IMR-90 (cell line): ENCODE measurements around the gene CCN5. TPM values are rescaled to one million over a fixed set of nuclear protein-coding genes. Genes with fewer than 3 reads are reported as not detected.

Source experiments
- ATAC-seq: fragments of 200-7000 bp; cut with Tn5 transposase; 2 replicates; pipeline ENCODE4 v1.9.1; 2020; ENCODE audit warnings: low read depth, mild to moderate bottlenecking, moderate library complexity
- BruUV-seq: library from RNA; stranded (reverse); fragments of 400-500 nt; replicated peaks from 2 replicates; lab custom pipeline; 2021; lab: Mats Ljungman, UMichigan
- CTCF ChIA-PET: fragments of 300-600 bp; formaldehyde crosslinking; extraction: SDS; loops from one replicate; lab custom pipeline; 2021; ENCODE audit warnings: antibody characterized with exemption; lab: Yijun Ruan, JAX
- POLR2A ChIA-PET: fragments of 300-600 bp; sonication (Branson Sonifier 250); formaldehyde crosslinking; loops from one replicate; lab custom pipeline; 2022; ENCODE audit warnings: antibody characterized with exemption; ENCODE audit not compliant: unreplicated experiment; lab: Charles Lee
- DNase-seq: peaks from one replicate; pipeline ENCODE4 v3.0.0; 2013
- H2AFZ ChIP-seq: replicated peaks from 2 replicates; pipeline ENCODE3; 2013; ENCODE audit warnings: low read length, mild to moderate bottlenecking; ENCODE audit not compliant: poor library complexity
- H2AK5ac ChIP-seq: 2 replicates; pipeline ENCODE4 v1.6.1; 2013; ENCODE audit warnings: low read depth, low read length, inconsistent platforms
- H2AK9ac ChIP-seq: replicated peaks from 2 replicates; pipeline ENCODE3; 2013; ENCODE audit warnings: mild to moderate bottlenecking, low read depth, low read length, moderate library complexity; ENCODE audit not compliant: poor library complexity
- H2BK120ac ChIP-seq: 2 replicates; pipeline ENCODE4 v1.6.1; 2013; ENCODE audit warnings: low read depth, low read length, inconsistent platforms
- H2BK15ac ChIP-seq: 3 replicates; pipeline ENCODE4 v1.6.1; 2013; ENCODE audit warnings: low read depth, low read length, inconsistent platforms
- H2BK20ac ChIP-seq: 2 replicates; pipeline ENCODE4 v1.6.1; 2013; ENCODE audit warnings: low read depth, mild to moderate bottlenecking, inconsistent platforms, low read length, moderate library complexity
- H2BK5ac ChIP-seq: 2 replicates; pipeline ENCODE4 v1.6.1; 2013; ENCODE audit warnings: mild to moderate bottlenecking, low read depth, low read length, inconsistent platforms; ENCODE audit not compliant: poor library complexity, severe bottlenecking
- H3K14ac ChIP-seq: replicated peaks from 2 replicates; pipeline ENCODE4 v1.6.1; 2013; ENCODE audit warnings: low read depth, low read length, inconsistent platforms
- H3K18ac ChIP-seq: 2 replicates; pipeline ENCODE4 v1.6.1; 2013; ENCODE audit warnings: low read depth, low read length, control low read depth
- H3K23ac ChIP-seq: 2 replicates; pipeline ENCODE4 v1.6.1; 2013; ENCODE audit warnings: low read depth, low read length, inconsistent platforms
- H3K27ac ChIP-seq: 2 replicates; pipeline ENCODE4 v1.5.1; 2013; ENCODE audit warnings: mild to moderate bottlenecking, control low read depth, low read length; ENCODE audit not compliant: insufficient read depth
- H3K27me3 ChIP-seq: 2 replicates; pipeline ENCODE4 v1.6.1; 2013; ENCODE audit warnings: low read length; ENCODE audit not compliant: control insufficient read depth, insufficient read depth
- H3K36me3 ChIP-seq: 2 replicates; pipeline ENCODE4 v1.6.1; 2013; ENCODE audit warnings: low read length, mixed read lengths; ENCODE audit not compliant: control insufficient read depth, insufficient read depth
- H3K4ac ChIP-seq: 2 replicates; pipeline ENCODE4 v1.6.1; 2013; ENCODE audit warnings: low read depth, low read length, inconsistent platforms
- H3K4me1 ChIP-seq: 2 replicates; pipeline ENCODE4 v1.6.1; 2013; ENCODE audit warnings: low read length, mixed read lengths; ENCODE audit not compliant: control insufficient read depth, insufficient read depth
- H3K4me2 ChIP-seq: 2 replicates; pipeline ENCODE4 v1.6.1; 2013; ENCODE audit warnings: low read depth, mild to moderate bottlenecking, control low read depth, low read length, moderate library complexity
- H3K4me3 ChIP-seq: 2 replicates; pipeline ENCODE4 v1.5.1; 2013; ENCODE audit warnings: low read depth, mild to moderate bottlenecking, control low read depth, low read length, moderate library complexity; ENCODE audit not compliant: insufficient read depth
- H3K56ac ChIP-seq: 2 replicates; pipeline ENCODE4 v1.6.1; 2013; ENCODE audit warnings: low read length, inconsistent platforms; ENCODE audit not compliant: insufficient read depth; ENCODE audit errors: extremely low read depth
- H3K79me1 ChIP-seq, 2 experiments: 2 replicates each; pipeline ENCODE4 v1.6.1; 2013; ENCODE audit warnings: low read length in 2 of 2, inconsistent platforms in 1 of 2, low read depth in 1 of 2
- H3K9ac ChIP-seq: 2 replicates; pipeline ENCODE4 v1.6.1; 2013; ENCODE audit warnings: low read depth, low read length, control low read depth
- H3K9me1 ChIP-seq: 2 replicates; pipeline ENCODE4 v1.6.1; 2013; ENCODE audit warnings: low read length, inconsistent platforms; ENCODE audit not compliant: insufficient read depth
- H3K9me3 ChIP-seq: 2 replicates; pipeline ENCODE4 v1.6.1; 2013; ENCODE audit warnings: low read length; ENCODE audit not compliant: control insufficient read depth, insufficient read depth
- H4K20me1 ChIP-seq: 2 replicates; pipeline ENCODE4 v1.6.1; 2013; ENCODE audit warnings: low read length, inconsistent platforms; ENCODE audit not compliant: insufficient read depth
- H4K5ac ChIP-seq: 2 replicates; pipeline ENCODE4 v1.6.1; 2013; ENCODE audit warnings: mild to moderate bottlenecking, low read depth, low read length, control low read depth
- H4K8ac ChIP-seq, 2 experiments: 2 replicates each; pipeline ENCODE4 v1.6.1; 2013; ENCODE audit warnings: low read depth in 2 of 2, low read length in 2 of 2, control low read depth in 1 of 2, inconsistent platforms in 1 of 2
- H4K91ac ChIP-seq: 2 replicates; pipeline ENCODE4 v1.6.1; 2013; ENCODE audit warnings: low read depth, low read length, inconsistent platforms; ENCODE audit not compliant: insufficient read depth
- BHLHE40 ChIP-seq: fragments of 150-350 bp; IDR thresholded peaks from 2 replicates; pipeline ENCODE4 v1.6.1; 2016; ENCODE audit warnings: mild to moderate bottlenecking, low read depth, low read length
- CEBPB ChIP-seq: IDR thresholded peaks from 2 replicates; pipeline ENCODE4 v1.6.1; 2012; ENCODE audit warnings: low read depth, low read length, improper control_type of control experiment
- CHD1 ChIP-seq: IDR thresholded peaks from 2 replicates; pipeline ENCODE4 v1.6.1; 2012; ENCODE audit warnings: low read depth, low read length, improper control_type of control experiment
- FOS ChIP-seq: fragments of 150-350 bp; IDR thresholded peaks from 2 replicates; pipeline ENCODE4 v1.6.1; 2016; ENCODE audit warnings: low read depth, low read length
- MAFK ChIP-seq: IDR thresholded peaks from 2 replicates; pipeline ENCODE4 v1.6.1; 2012; ENCODE audit warnings: low read depth, low read length, improper control_type of control experiment
- MXI1 ChIP-seq: IDR thresholded peaks from 2 replicates; pipeline ENCODE4 v1.6.1; 2012; ENCODE audit warnings: low read depth, mild to moderate bottlenecking, low read length, moderate library complexity, borderline replicate concordance
- NFE2L2 ChIP-seq: fragments of 150-350 bp; IDR thresholded peaks from 2 replicates; pipeline ENCODE4 v1.6.1; 2016; ENCODE audit warnings: low read depth, mild to moderate bottlenecking, low read length
- POLR2A ChIP-seq: IDR thresholded peaks from 2 replicates; pipeline ENCODE4 v1.6.1; 2012; ENCODE audit warnings: mild to moderate bottlenecking, low read depth, low read length
- RAD21 ChIP-seq: IDR thresholded peaks from 2 replicates; pipeline ENCODE4 v1.6.1; 2012; ENCODE audit warnings: low read length, improper control_type of control experiment
- RCOR1 ChIP-seq: IDR thresholded peaks from 2 replicates; pipeline ENCODE4 v1.6.1; 2012; ENCODE audit warnings: mild to moderate bottlenecking, low read length, improper control_type of control experiment; ENCODE audit not compliant: insufficient replicate concordance
- RFX5 ChIP-seq: IDR thresholded peaks from 2 replicates; pipeline ENCODE4 v1.8.0; 2012; ENCODE audit warnings: low read depth, mild to moderate bottlenecking, low read length, moderate library complexity
- SMC3 ChIP-seq: fragments of 150-350 bp; IDR thresholded peaks from 2 replicates; pipeline ENCODE4 v1.6.1; 2016; ENCODE audit warnings: low read depth, mild to moderate bottlenecking, antibody characterized with exemption, low read length, moderate library complexity
- WGBS, 2 experiments: methylation state at CpG; one replicate each; pipeline versions ENCODE4 v1.1.5 to v1.1.7; 2013; ENCODE audit warnings: missing lambda C conversion rate in 2 of 2; ENCODE audit not compliant: insufficient read length in 1 of 2; ENCODE audit errors: extremely low coverage in 2 of 2; 5-methylcytosine and 5-hydroxymethylcytosine counted together
- dilution Hi-C: fragments of 300-500 bp; cut with HindIII; formaldehyde crosslinking; loops from one replicate; pipeline ENCODE4 v1.14.3; 2018; ENCODE audit warnings: low sequenced_read_pairs; ENCODE audit not compliant: unreplicated experiment
- in situ Hi-C: fragments of 300-500 bp; cut with MboI; formaldehyde crosslinking; loops from 3 replicates; pipeline ENCODE4 v1.14.3; 2019; ENCODE audit warnings: low sequenced_read_pairs, inconsistent platforms, mixed read lengths
- intact Hi-C: fragments of 100-400 bp; cut with micrococcal nuclease; formaldehyde crosslinking; loops from 2 replicates; pipeline ENCODE4 v1.10.0; 2022
- polyA plus RNA-seq, 3 experiments: library from polyadenylated mRNA; depleted of rRNA; stranded (reverse); fragments of >200 nt; gene quantifications; 2 replicates each; pipeline ENCODE4 v1.2.3, GENCODE V29; 2012; ENCODE audit warnings: low replicate concordance in 1 of 3
- total RNA-seq: library from RNA; depleted of rRNA; stranded (reverse); fragments of >200 nt; gene quantifications from 2 replicates; pipeline ENCODE4 v1.2.3, GENCODE V29; 2012
- TF ChIP-seq, protein P1 (sequence below): fragments of 150-350 bp; IDR thresholded peaks from 2 replicates; pipeline ENCODE4 v1.6.1; 2016; ENCODE audit warnings: low read depth, mild to moderate bottlenecking, low read length, moderate library complexity, borderline replicate concordance
- TF ChIP-seq, protein P2 (sequence below): fragments of 150-350 bp; IDR thresholded peaks from 2 replicates; pipeline ENCODE4 v1.6.1; 2017; ENCODE audit warnings: mild to moderate bottlenecking, antibody characterized with exemption, low read length, low read depth
- TF ChIP-seq, protein P3 (sequence below): conservative IDR thresholded peaks from 2 replicates; pipeline ENCODE4 v1.5.1; 2012; ENCODE audit warnings: mild to moderate bottlenecking, low read depth, low read length, improper control_type of control experiment

Gene CCN5
- total and polyA plus RNA-seq, 2 of the 4 experiments (the other 2 are of a cell fraction): not detected

DNA sequence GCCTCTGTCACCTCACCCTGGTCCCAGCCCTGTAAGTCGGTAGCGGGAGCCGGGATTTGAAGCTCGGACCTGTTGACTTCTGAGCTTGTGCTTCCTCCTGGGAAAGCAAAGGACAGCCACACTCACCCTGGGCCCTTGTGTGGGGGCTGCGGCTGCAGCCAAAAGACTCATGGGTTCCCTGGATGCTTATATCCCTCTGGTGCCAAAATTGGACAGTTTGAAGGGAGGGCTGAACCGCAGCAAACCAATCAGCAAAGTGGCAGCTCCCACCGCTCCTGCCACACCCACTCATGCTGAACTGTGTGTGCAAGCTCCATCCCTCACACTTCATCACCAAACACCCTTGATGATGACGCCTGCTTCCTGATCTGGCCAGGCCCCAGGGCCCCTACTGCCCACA lies 3.9 kb upstream of the CCN5 start:
- peaks cover 5% of the 10 kb centered on the region; the same call in 1 of the 2 replicates for H3K9me1 ChIP-seq
- H3K79me1 ChIP-seq: no peaks in the 10 kb centered on the region
- DNase-seq: peak; percentile 34
- intact Hi-C loops: no loop called here
- no peak overlapping the region; a peak in 1 of 4 replicates for H4K8ac ChIP-seq
- POLR2A ChIA-PET: no interaction called here
- H2BK15ac ChIP-seq: no peak overlapping the region
- H2BK120ac ChIP-seq: no peak overlapping the region
- H2AFZ ChIP-seq: peak overlapping the region; percentile 36
- CTCF ChIA-PET: interaction anchor here (2.0 to 2.4 kb wide), 2 partner anchors 9 to 10 kb away, joined by 6 to 12 read pairs; no protein-coding TSS in a partner anchor
- H4K91ac ChIP-seq: no peak overlapping the region
- peak overlapping the region; percentile 10 for H2AK9ac ChIP-seq
- H2AK5ac ChIP-seq: no peak overlapping the region
- no peak overlapping the region for H2BK5ac ChIP-seq
- no peak overlapping the region for H3K9ac ChIP-seq
- peak; percentile 19; the same call in 1 of the 2 replicates for ATAC-seq
- no peak overlapping the region for H2BK20ac ChIP-seq
- H3K4ac ChIP-seq: no peak overlapping the region
- peaks cover 23% of the 10 kb centered on the region for H3K4me1 ChIP-seq
- no peak overlapping the region for H3K56ac ChIP-seq
- no peak overlapping the region for H3K18ac ChIP-seq
- no peak overlapping the region for H3K14ac ChIP-seq
- H4K5ac ChIP-seq: no peak overlapping the region
- WGBS, 2 experiments: 39% methylated on average over 6 of the region's 8 CpGs; no CpG with 5 or more reads in 1 of the 2 experiments
- no peak overlapping the region for H3K4me3 ChIP-seq
- no peak overlapping the region for H3K27ac ChIP-seq
- no peak overlapping the region; the same call in 1 of the 2 replicates for H3K23ac ChIP-seq
- no peak overlapping the region for H3K4me2 ChIP-seq
- in situ Hi-C loops: no loop called here
- peaks cover 24% of the 10 kb centered on the region for H3K27me3 ChIP-seq
- H3K36me3 ChIP-seq: no peaks in the 10 kb centered on the region
- no TSS peak for BruUV-seq
- dilution Hi-C loops: no loop called here
- H4K20me1 ChIP-seq: no peaks in the 10 kb centered on the region; the same call in 1 of the 2 replicates
- H3K9me3 ChIP-seq: no peaks in the 10 kb centered on the region
- no peak for TF ChIP-seq RAD21
- TF ChIP-seq, protein P1, sequence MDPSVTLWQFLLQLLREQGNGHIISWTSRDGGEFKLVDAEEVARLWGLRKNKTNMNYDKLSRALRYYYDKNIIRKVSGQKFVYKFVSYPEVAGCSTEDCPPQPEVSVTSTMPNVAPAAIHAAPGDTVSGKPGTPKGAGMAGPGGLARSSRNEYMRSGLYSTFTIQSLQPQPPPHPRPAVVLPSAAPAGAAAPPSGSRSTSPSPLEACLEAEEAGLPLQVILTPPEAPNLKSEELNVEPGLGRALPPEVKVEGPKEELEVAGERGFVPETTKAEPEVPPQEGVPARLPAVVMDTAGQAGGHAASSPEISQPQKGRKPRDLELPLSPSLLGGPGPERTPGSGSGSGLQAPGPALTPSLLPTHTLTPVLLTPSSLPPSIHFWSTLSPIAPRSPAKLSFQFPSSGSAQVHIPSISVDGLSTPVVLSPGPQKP: no peak
- no peak for TF ChIP-seq RCOR1
- no peak for TF ChIP-seq BHLHE40
- no peak for TF ChIP-seq RFX5
- no peak for TF ChIP-seq POLR2A
- no peak for TF ChIP-seq CEBPB
- no peak for TF ChIP-seq NFE2L2
- TF ChIP-seq CHD1: no peak
- no peak for TF ChIP-seq SMC3
- no peak for TF ChIP-seq MXI1
- TF ChIP-seq FOS: no peak
- no peak for TF ChIP-seq MAFK
- TF ChIP-seq, protein P2, sequence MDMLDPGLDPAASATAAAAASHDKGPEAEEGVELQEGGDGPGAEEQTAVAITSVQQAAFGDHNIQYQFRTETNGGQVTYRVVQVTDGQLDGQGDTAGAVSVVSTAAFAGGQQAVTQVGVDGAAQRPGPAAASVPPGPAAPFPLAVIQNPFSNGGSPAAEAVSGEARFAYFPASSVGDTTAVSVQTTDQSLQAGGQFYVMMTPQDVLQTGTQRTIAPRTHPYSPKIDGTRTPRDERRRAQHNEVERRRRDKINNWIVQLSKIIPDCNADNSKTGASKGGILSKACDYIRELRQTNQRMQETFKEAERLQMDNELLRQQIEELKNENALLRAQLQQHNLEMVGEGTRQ: no peak
- TF ChIP-seq, protein P3, sequence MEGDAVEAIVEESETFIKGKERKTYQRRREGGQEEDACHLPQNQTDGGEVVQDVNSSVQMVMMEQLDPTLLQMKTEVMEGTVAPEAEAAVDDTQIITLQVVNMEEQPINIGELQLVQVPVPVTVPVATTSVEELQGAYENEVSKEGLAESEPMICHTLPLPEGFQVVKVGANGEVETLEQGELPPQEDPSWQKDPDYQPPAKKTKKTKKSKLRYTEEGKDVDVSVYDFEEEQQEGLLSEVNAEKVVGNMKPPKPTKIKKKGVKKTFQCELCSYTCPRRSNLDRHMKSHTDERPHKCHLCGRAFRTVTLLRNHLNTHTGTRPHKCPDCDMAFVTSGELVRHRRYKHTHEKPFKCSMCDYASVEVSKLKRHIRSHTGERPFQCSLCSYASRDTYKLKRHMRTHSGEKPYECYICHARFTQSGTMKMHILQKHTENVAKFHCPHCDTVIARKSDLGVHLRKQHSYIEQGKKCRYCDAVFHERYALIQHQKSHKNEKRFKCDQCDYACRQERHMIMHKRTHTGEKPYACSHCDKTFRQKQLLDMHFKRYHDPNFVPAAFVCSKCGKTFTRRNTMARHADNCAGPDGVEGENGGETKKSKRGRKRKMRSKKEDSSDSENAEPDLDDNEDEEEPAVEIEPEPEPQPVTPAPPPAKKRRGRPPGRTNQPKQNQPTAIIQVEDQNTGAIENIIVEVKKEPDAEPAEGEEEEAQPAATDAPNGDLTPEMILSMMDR: no peak
